WERI-Rb-1 (cell line): Measurements from ENCODE around the gene ST8SIA1.

Experiments
- DNase-seq: peaks from one replicate; pipeline ENCODE4 v3.0.0-alpha.2; 2020
- H3K27ac ChIP-seq: fragments of 250-450 bp; sonication (Bioruptor Pico); 2 replicates; pipeline ENCODE4 v1.5.1; 2020; ENCODE audit warnings: mild to moderate bottlenecking, moderate library complexity
- H3K27me3 ChIP-seq: fragments of 250-450 bp; sonication (Bioruptor Pico); 2 replicates; pipeline ENCODE4 v1.5.1; 2021; ENCODE audit warnings: mild to moderate bottlenecking, low read depth, moderate library complexity; ENCODE audit not compliant: insufficient read depth, severe bottlenecking
- H3K36me3 ChIP-seq: fragments of 250-450 bp; sonication (Bioruptor Pico); 2 replicates; pipeline ENCODE4 v1.5.1; 2020; ENCODE audit warnings: mild to moderate bottlenecking, moderate library complexity
- H3K4me3 ChIP-seq: 2 replicates; pipeline ENCODE4 v1.5.1; 2011; ENCODE audit warnings: low read depth, mild to moderate bottlenecking, control low read depth, low read length
- H3K9me3 ChIP-seq: fragments of 250-450 bp; sonication (Bioruptor Pico); 2 replicates; pipeline ENCODE4 v1.5.1; 2021; ENCODE audit warnings: mild to moderate bottlenecking, moderate library complexity; ENCODE audit not compliant: severe bottlenecking
- CTCF ChIP-seq: IDR thresholded peaks from 2 replicates; pipeline ENCODE4 v1.5.1; 2011; ENCODE audit warnings: low read depth, mild to moderate bottlenecking, control low read depth, inconsistent platforms, low read length

The ST8SIA1 gene

GRCh38 chr12:22206111-22206728 is 128.3 kb downstream of the ST8SIA1 start:
- Histone ChIP-seq H3K9me3 (no peaks in the 10 kb centered on the region), H3K4me3 (no peak overlapping the region), H3K27me3 (no peaks in the 10 kb centered on the region), H3K27ac (no peak overlapping the region), H3K36me3 (no peaks in the 10 kb centered on the region)
- TF ChIP-seq CTCF, result no peak
- no peak for DNase-seq

GRCh38 chr12:22204391-22204790 is 130.1 kb downstream of the ST8SIA1 start:
- Histone ChIP-seq H3K9me3 (no peaks in the 10 kb centered on the region), H3K27me3 (no peaks in the 10 kb centered on the region), H3K27ac (no peak overlapping the region), H3K4me3 (no peak overlapping the region), H3K36me3 (no peaks in the 10 kb centered on the region)
- TF ChIP-seq CTCF, result no peak
- no peak for DNase-seq

GRCh38 chr12:22202847-22203246 is 131.7 kb downstream of the ST8SIA1 start:
- Histone ChIP-seq H3K27me3 (no peaks in the 10 kb centered on the region), H3K4me3 (no peak overlapping the region), H3K9me3 (no peaks in the 10 kb centered on the region), H3K36me3 (no peaks in the 10 kb centered on the region), H3K27ac (no peak overlapping the region)
- DNase-seq, result no peak
- no peak for TF ChIP-seq CTCF

- Histone ChIP-seq H3K27ac (no peak overlapping the region), H3K9me3 (no peaks in the 10 kb centered on the region), H3K4me3 (no peak overlapping the region), H3K27me3 (no peaks in the 10 kb centered on the region), H3K36me3 (no peaks in the 10 kb centered on the region)
- DNase-seq, result no peak
- no peak for TF ChIP-seq CTCF
These were observed 133.4 kb downstream of the ST8SIA1 start for GRCh38 chr12:22201101-22201500.

GRCh38 chr12:22196236-22196635 is 138.3 kb downstream of the ST8SIA1 start:
- Histone ChIP-seq H3K9me3 (no peaks in the 10 kb centered on the region), H3K27ac (no peak overlapping the region), H3K36me3 (no peaks in the 10 kb centered on the region), H3K27me3 (no peaks in the 10 kb centered on the region), H3K4me3 (no peak overlapping the region)
- no peak for TF ChIP-seq CTCF
- DNase-seq, result no peak

- no peaks in the 10 kb centered on the region for H3K9me3 ChIP-seq
- H3K27me3 ChIP-seq, result no peaks in the 10 kb centered on the region
- no peak for TF ChIP-seq CTCF
- DNase-seq, result no peak
- no peak overlapping the region for H3K27ac ChIP-seq
- no peak overlapping the region for H3K4me3 ChIP-seq
- no peaks in the 10 kb centered on the region for H3K36me3 ChIP-seq
These were observed 143.5 kb downstream of the ST8SIA1 start for GRCh38 chr12:22190969-22191368.
